GM19193 (cell line): Measurements from ENCODE around the gene USP53.
A peak's percentile ranks its signal among the peaks of the same experiment; 100 is the strongest.

Source experiments
- POLR2A ChIP-seq: IDR thresholded peaks from 4 replicates; pipeline ENCODE4 v1.6.1; 2011; ENCODE audit not compliant: insufficient read depth, insufficient read length; ENCODE audit errors: extremely low read depth

USP53 gene

DNA sequence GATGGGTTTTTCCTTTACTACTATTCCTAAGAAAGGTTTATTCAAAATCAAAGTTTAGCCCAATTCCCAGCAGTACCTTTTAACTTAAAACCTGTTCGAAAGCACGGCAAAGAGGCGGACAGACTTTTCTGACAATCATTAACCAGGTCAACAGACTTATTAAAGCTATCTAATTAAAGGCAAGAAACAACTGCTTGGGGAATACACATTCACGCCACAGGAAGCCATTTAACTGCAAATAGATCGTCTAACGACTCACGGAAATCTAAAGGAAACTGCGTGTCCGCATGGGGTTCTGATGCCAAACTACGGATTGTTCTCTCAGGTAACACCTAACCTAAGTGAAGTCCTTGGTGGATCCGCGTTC lies 663 bp upstream of the USP53 start:
- no peak for TF ChIP-seq POLR2A

DNA sequence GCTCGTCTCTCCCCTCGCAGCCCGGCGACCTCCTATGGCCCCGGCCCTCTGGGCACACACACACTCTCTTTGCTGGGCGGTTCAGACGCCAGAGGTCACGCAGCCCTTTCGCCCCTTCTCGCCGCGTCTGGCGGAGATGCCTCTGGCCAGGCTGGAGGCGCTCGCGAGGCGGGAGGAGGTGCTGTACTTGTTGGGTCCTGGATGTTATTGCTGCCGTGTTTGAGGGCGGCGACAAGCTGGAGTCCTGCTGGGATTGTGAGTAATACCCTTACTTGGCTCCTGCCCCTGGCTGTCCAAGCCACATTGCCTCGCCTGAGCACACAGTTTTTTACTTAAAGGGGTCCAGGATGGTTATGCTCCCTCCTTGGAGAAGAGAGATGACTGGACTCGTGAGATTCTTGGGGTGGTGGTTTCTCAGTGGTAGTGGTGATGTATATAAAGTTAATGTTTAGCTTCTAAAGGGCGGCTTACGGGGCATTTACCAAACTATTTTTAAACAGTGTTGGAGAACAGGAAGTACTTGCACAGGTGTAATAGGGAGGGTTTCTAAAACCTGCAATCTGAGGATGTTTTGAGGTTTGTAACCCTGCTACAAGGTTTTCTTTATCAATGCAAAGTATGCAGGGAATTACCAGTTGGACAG lies 572 bp downstream of the USP53 start:
- peak; percentile 18 for TF ChIP-seq POLR2A

DNA sequence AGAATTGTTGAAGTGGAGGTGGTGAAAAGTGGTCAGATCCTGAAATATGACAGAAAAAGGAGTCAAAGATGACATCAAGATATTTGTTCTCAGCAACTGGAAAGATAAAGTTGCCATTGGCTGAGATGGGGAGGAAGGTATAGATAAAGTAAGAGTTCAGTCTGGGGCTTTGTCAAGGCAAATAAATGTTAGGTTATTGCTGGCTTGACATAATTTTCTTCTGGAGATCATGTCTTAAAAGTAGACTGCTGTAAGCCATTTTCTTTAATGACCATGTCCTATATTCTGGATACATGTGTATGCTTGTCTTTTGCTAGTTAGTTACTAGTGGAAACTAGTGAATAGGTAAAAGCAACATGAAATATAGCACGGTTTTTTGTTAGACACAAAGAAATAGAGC lies 5.6 kb downstream of the USP53 start:
- TF ChIP-seq POLR2A = no peak

DNA sequence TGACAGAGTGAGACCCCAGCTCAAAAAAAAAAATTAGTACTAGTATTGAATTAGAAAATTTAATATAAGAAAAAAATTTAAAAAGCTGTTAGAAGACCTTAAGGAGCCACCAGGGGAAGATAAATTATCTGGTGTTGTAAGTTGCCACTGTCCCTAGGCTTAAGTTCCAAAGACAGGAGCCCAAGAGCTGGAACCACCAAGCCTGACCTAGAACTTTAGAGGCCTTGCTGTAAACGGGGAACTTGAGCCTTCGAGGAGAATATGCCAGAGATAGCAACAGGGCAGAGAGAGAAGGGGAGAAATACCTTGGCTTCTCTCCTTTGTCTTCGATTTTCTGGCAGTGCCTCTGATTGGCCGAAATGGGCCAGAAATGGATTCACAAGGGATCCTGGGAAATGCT lies 8.9 kb downstream of the USP53 start:
- TF ChIP-seq POLR2A = no peak

DNA sequence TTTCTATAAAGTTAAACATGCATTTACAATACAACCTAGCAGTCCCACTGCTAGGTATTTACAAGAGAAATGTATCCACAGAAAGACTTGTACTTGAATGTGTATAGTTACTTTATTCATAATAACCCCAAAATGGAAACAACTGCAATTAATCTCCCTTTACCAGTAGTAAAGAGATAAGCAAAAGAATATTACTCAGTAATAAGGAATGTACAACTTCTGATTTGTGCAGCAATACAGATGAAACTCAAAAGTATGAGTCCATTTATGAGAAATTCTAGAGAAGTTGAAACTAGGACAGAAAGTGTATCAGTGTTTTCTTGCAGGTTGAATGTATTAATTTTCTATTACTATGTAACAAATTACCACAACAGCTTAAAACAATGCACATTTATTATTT lies 15.2 kb downstream of the USP53 start:
- TF ChIP-seq POLR2A = no peak

DNA sequence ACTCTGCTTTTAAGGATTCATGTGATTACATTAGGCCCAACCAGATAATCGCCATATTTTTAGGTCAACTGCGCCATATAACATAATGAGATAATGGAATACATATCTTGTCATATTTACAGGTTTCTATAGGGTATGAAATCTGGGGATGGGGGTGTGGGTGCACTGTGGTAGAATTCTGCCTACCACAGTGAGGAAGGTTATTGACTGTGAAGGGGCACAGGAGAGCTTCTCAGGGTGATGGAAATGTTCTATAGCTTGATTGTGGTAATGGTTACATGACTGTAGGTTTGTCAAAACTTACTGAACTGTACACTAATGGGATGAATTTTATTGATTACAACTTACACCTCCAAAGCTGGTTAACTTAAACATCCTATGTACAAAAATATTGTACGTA lies 15.9 kb downstream of the USP53 start:
- no peak for TF ChIP-seq POLR2A

DNA sequence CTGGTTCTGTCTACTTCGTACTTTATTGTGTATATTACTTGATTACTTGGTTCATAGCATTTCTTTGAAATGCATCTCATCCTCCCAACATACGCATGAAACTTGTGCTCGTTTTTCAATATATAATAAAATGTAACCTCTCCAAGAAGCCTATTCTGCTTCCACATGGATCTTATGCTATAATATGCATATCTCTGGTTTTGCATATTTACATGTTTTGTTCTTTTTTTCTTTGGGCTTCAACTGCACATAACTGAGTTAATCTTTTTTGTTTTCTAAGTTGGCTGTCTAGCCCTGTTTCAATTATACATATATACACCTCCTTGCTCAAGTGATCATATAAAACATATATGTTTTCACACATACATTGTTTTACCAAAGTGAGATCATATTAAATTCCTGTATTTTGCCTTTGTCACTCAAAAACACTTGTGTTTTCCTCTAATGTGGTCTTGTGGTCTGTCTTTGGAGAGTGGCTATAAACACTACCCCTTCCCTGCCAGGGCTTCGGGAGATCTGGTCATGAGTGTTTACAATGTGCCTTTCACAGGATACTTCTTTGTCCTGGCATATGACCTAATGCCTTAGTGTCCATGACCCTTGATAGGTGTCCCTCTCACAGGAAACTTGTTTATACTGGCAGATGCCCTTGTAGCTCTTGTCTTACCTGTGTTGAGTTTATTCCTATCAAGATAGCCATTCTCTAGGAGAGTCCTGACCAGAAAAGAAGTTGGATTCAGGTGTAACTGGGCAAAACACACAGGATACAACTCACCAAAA lies 17.6 kb downstream of the USP53 start:
- no peak for TF ChIP-seq POLR2A

DNA sequence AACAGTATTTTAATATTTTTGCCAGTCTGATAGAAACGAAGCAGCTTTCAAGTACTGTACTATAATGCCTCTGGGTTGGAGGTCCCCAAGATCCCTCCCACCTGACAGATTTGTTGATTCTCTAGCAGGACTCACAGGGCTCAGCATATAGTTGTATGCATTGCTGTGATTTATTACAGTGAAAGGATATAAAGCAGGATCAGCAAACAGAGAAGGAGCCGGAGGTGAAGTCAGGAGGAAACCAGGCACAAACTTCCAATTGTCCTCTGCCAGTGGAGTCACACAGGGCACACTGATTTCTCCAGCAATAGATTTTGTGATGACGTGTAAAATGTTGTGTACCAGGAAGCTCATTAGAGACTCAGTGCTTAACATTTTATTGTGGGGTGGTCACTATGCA lies 19.0 kb downstream of the USP53 start:
- TF ChIP-seq POLR2A = no peak

DNA sequence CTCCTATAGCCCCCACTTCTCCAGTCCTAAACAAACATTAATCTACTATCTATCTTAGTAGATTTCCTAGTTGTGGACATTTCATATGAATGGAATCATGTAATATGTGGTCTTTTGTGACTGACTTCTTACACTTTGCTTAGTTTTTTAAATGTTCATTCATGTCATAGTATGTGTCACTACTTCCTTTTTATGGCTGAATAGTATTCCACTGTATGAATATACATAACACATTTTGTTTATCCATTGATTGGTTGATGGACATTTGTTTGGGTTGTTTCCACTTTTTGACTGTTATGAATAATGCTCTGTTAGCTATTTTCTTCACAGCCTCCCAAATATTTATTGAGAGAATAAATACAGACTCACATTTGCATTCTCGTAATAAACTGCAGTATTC lies 19.8 kb downstream of the USP53 start:
- TF ChIP-seq POLR2A = no peak

DNA sequence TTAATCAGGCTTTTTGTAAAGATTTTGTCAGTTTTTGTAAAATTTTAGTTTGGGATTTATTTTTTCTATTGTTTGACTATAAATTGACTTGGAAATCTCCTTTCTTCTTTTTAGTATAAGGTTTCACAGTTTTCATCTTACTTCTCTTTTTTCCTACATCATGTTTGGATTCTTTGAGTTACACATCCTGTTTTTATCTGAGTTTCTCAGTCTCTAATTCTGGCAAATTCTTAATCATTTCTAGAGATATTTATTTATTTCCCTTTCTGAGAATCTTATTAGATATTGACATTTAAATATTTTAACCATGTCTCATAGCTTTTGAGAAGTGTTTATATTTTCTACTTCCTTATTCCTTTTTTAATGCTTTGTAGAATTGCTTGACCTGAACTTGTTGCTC lies 20.7 kb downstream of the USP53 start:
- no peak for TF ChIP-seq POLR2A

DNA sequence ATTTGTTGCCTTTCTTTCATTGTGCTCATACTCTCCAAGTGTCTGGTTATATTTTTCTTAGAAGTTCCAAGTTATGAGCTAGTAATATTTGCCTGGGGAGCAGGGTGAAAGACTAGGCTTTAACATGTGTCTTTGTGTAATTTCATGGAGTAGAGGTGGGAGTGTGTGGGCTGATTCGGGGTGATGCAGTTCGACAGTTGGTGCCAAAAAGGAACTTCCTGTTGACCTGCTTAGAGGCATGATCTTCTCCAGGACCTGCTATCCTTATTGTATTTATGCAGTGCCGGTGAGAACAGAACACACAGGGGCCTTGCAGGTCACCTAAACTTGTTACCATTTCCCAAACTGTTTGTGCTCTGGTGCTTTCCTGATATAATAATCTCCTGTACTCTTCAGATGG lies 21.2 kb downstream of the USP53 start:
- no peak for TF ChIP-seq POLR2A

DNA sequence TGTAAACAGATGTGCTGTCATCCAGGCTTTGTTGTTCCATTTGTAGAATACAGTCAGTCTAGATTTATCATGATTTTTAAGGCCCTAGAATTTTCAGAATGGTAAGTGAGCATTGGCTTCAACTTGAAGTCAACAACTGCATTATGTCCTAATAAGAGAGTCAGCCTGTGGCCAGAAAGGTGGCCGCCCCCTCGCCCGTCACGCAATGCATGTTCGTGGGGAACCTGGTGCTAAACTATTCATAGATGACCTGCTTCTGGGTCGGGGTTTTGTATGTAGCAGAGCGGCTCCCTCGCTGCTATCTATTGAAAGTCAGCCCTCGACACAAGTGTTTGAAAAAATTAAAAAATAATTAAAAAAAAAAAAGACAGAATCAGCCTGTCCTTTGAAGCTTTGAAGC lies 24.7 kb downstream of the USP53 start:
- no peak for TF ChIP-seq POLR2A

DNA sequence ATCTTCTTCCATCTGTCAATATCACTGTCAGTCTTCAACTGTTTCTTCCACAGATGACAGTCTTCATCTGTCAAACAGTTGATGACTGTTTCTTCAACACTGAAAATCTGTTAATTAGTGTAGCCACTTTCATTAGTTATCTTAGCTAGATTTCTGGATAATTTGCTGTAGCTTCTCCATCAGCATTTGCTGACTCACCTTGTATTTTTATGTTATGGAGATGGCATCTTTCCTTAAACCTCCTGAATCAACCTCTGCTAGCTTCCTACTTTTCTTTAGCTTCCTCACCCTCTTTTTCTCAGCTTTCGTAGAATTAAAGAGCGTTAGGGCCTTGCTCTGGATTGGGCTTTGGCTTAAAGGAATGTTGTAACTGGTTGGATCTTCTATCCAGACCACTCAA lies 25.1 kb downstream of the USP53 start:
- TF ChIP-seq POLR2A = no peak

DNA sequence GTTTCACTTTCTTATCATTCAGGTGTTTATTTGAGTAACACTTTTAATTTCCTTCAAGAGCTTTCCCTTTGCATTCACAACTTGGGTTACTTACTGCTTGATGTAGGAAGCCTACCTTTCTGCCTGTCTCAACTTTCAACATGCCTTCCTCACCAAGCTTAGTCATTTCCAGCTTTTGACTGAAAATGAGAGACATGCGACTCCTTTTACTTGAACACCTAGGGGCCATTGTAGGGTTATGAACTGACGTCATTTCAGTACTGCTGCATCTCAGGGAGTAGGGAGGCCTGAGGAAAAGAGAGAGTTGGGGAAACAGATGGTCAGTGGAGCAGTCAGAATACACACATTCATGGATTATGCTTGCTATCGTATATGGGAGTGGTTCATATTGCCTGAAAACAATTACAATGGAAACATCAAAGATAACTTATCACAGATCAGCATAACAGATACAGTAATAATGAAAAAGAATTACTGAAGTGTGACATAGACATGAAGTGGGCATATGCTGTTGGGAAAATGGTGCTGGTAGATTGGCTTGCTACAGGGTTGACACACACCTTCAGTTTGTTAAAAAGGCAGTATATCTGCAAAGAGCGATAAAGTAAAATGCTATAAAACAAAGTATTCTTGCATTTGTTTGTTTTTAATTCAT lies 25.7 kb downstream of the USP53 start:
- TF ChIP-seq POLR2A = no peak

DNA sequence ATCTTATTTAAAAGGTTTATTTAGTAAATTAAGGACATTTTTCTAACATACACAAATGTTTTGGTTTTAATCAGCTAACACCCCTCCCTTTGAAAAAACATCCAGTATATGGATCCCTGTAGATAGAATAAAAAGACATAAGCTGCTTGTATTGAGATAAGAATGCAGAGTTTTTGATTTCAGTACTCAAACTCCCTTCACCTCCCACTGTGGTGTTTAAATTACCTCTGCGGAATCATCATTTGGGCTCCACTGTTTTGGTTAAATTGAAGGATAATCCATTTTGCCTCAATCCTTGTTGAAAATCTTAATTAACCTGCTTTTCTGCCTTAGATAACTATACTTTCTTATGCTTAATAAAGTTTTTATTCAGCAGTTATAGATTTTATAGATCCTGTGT lies 27.6 kb downstream of the USP53 start:
- TF ChIP-seq POLR2A = no peak

DNA sequence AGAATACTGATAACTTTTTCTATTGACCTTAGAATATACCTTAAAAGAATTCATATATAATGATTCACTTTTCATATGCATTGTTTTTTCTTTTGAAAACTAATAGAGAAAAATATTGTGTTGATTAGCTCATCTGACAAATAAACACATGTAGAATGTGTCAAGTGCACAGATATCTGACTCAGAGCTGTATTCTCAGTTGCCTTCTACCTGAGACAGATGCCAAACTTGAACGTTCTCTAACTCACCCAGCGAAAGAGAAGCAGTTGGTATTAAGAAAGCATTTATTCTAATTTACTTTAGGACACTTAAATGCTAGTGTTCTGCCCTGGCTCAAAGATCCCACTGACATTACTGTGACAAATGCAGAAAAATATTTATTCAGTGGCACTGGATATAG lies 28.1 kb downstream of the USP53 start:
- no peak for TF ChIP-seq POLR2A
